K562 (cell line): Measurements from ENCODE around the gene INO80E. TPM values are rescaled to one million over a fixed set of nuclear protein-coding genes. Genes with fewer than 3 reads are reported as not detected.

Experiments
- BRF1 ChIP-seq: IDR thresholded peaks from 3 replicates; pipeline ENCODE4 v1.6.1; 2011; ENCODE audit warnings: borderline replicate concordance, mild to moderate bottlenecking; ENCODE audit not compliant: insufficient read length; ENCODE audit errors: extremely low read depth
- E2F3 ChIP-seq: fragments of 250-450 bp; sonication (Bioruptor Pico); IDR thresholded peaks from 2 replicates; pipeline ENCODE4 v1.4.0; 2020; ENCODE audit warnings: mild to moderate bottlenecking
- KAT7 ChIP-seq: sonication (generic); formaldehyde crosslinking; IDR thresholded peaks from 2 replicates; pipeline ENCODE4 v1.8.0; 2022; ENCODE audit warnings: missing genetic modification reagents, mild to moderate bottlenecking, borderline replicate concordance
- YBX1 ChIP-seq: fragments of 450-650 bp; IDR thresholded peaks from 2 replicates; pipeline ENCODE4 v1.7.1; 2016; ENCODE audit warnings: mild to moderate bottlenecking
- polyA plus RNA-seq, 8 experiments: library from polyadenylated mRNA; depleted of rRNA in 4 of 8; stranded (reverse) in 5 of 8; unstranded in 3 of 8; fragments of >200 nt; fragmentation: Nextera tagmentation in 2 of 8; fragmentation: Illumina TruSeq in 1 of 8; extraction: Ambion mirVana in 2 of 8; extraction: Trizol in 1 of 8; gene quantifications; 2 replicates each; pipeline versions ENCODE4 v1.2.1 to v1.2.3, GENCODE V29; 2011 to 2014; ENCODE audit warnings: inconsistent platforms in 1 of 8, missing spikeins in 1 of 8
- total RNA-seq, 7 experiments: library from RNA; depleted of rRNA in 6 of 7; stranded (reverse); fragments of >200 nt in 6 of 7; fragmentation: Illumina TruSeq in 2 of 7; extraction: Trizol in 2 of 7; gene quantifications; 2 replicates each; pipeline versions ENCODE4 v1.2.1 to v1.2.3, GENCODE V29; 2011 to 2021; ENCODE audit warnings: low replicate concordance in 1 of 7
- TF ChIP-seq, protein P1 (sequence below): fragments of 450-650 bp; IDR thresholded peaks from 2 replicates; pipeline ENCODE4 v1.6.1; 2018; ENCODE audit not compliant: partially characterized antibody
- TF ChIP-seq, protein P2 (sequence below): fragments of 450-650 bp; IDR thresholded peaks from 2 replicates; pipeline ENCODE4 v1.6.1; 2016; ENCODE audit warnings: low read depth

INO80E gene
- total and polyA plus RNA-seq, 9 of the 15 experiments (the other 6 are each of a cell fraction or from before 2014, with no cell fraction given) = 0.31 to 102 (median 49.3) TPM

DNA sequence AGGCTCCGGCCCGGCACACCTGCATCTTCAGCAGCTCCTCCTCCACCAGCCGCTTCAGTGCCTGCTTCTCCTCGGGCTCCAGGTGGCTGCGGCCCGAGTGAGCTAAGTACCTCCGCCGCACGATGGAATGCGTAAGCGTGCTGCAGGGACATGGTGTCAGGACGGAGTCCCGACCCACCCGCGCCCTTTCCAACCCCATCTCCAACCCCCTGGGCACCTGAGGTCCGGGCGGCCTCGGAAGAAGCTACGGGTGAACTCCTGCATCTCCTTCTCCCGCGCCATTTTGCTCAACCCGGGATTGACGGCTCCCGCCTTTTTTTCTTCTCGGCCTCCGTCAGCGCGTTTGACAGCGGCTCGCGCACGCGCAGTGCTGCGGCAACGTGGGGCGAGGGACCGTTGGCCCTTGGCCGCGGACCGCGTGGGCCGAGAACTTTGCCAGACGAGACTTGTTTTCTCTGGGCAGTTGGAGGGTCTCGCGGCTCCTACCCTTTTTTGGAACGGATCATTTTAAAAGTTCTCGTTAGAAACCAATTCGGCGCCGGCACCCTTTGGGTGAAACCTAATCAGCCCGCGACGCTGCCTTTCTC is 624 bp upstream of the INO80E start, which contains the start of gene HIRIP3 (continued):
- TF ChIP-seq, protein P1, sequence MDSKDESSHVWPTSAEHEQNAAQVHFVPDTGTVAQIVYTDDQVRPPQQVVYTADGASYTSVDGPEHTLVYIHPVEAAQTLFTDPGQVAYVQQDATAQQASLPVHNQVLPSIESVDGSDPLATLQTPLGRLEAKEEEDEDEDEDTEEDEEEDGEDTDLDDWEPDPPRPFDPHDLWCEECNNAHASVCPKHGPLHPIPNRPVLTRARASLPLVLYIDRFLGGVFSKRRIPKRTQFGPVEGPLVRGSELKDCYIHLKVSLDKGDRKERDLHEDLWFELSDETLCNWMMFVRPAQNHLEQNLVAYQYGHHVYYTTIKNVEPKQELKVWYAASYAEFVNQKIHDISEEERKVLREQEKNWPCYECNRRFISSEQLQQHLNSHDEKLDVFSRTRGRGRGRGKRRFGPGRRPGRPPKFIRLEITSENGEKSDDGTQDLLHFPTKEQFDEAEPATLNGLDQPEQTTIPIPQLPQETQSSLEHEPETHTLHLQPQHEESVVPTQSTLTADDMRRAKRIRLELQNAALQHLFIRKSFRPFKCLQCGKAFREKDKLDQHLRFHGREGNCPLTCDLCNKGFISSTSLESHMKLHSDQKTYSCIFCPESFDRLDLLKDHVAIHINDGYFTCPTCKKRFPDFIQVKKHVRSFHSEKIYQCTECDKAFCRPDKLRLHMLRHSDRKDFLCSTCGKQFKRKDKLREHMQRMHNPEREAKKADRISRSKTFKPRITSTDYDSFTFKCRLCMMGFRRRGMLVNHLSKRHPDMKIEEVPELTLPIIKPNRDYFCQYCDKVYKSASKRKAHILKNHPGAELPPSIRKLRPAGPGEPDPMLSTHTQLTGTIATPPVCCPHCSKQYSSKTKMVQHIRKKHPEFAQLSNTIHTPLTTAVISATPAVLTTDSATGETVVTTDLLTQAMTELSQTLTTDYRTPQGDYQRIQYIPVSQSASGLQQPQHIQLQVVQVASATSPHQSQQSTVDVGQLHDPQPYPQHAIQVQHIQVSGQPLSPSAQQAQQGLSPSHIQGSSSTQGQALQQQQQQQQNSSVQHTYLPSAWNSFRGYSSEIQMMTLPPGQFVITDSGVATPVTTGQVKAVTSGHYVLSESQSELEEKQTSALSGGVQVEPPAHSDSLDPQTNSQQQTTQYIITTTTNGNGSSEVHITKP = no peak
- TF ChIP-seq E2F3 (CRISPR knock-in tag) (peak; percentile 97), BRF1 (no peak), YBX1 (no peak), KAT7 (CRISPR knock-in tag) (peak; percentile 57; the same call in 1 of the 2 replicates)
- TF ChIP-seq, protein P2, sequence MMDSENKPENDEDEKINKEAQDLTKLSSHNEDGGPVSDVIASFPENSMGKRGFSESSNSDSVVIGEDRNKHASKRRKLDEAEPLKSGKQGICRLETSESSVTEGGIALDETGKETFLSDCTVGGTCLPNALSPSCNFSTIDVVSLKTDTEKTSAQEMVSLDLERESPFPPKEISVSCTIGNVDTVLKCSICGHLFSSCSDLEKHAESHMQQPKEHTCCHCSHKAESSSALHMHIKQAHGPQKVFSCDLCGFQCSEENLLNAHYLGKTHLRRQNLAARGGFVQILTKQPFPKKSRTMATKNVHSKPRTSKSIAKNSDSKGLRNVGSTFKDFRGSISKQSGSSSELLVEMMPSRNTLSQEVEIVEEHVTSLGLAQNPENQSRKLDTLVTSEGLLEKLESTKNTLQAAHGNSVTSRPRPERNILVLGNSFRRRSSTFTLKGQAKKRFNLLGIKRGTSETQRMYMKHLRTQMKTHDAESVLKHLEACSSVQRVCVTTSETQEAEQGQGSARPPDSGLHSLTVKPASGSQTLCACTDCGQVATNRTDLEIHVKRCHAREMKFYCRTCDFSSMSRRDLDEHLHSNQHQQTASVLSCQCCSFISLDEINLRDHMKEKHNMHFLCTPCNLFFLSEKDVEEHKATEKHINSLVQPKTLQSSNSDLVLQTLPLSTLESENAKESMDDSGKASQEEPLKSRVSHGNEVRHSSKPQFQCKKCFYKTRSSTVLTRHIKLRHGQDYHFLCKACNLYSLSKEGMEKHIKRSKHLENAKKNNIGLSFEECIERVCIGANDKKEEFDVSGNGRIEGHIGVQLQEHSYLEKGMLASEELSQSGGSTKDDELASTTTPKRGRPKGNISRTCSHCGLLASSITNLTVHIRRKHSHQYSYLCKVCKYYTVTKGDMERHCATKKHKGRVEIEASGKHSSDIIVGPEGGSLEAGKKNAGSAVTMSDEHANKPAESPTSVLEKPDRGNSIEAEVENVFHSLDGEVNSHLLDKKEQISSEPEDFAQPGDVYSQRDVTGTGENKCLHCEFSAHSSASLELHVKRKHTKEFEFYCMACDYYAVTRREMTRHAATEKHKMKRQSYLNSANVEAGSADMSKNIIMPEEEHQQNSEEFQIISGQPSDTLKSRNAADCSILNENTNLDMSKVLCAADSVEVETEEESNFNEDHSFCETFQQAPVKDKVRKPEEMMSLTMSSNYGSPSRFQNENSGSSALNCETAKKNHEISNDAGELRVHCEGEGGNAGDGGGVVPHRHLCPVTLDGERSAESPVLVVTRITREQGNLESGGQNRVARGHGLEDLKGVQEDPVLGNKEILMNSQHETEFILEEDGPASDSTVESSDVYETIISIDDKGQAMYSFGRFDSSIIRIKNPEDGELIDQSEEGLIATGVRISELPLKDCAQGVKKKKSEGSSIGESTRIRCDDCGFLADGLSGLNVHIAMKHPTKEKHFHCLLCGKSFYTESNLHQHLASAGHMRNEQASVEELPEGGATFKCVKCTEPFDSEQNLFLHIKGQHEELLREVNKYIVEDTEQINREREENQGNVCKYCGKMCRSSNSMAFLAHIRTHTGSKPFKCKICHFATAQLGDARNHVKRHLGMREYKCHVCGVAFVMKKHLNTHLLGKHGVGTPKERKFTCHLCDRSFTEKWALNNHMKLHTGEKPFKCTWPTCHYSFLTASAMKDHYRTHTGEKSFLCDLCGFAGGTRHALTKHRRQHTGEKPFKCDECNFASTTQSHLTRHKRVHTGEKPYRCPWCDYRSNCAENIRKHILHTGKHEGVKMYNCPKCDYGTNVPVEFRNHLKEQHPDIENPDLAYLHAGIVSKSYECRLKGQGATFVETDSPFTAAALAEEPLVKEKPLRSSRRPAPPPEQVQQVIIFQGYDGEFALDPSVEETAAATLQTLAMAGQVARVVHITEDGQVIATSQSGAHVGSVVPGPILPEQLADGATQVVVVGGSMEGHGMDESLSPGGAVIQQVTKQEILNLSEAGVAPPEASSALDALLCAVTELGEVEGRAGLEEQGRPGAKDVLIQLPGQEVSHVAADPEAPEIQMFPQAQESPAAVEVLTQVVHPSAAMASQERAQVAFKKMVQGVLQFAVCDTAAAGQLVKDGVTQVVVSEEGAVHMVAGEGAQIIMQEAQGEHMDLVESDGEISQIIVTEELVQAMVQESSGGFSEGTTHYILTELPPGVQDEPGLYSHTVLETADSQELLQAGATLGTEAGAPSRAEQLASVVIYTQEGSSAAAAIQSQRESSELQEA = peak; percentile 93
